GM18520 (cell line): ENCODE data around the gene PARP11.
"Not testable (repeated sequence)": the region's sequence is repeated elsewhere in the genome, so short reads cannot be mapped to it uniquely, and the experiment has no call there.

ENCODE experiments used
- ATAC-seq: cut with Tn5 transposase; IDR thresholded peaks from one replicate; pipeline ENCODE4 v1.9.1; 2021; ENCODE audit not compliant: unreplicated experiment

Gene PARP11

DNA sequence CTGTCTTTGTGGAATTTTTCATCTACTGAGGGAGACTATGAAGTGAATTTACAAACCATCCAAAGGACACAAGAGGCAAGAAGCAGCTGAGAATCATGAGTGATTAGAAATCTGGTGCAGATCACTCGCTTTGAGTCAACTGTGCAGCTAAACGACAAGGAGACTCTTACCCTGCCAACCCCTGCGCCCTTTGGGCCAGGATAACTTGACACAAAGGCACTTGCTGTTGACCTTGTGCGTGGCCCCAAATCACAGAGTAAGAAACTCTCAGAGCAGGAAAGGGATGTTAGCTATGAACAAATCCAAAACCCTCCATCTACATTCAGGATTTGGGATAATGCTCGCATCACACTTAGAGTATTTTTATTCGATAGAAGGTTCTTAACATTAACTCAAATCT lies 11.5 kb upstream of the PARP11 start:
- no peak for ATAC-seq

- no peak for ATAC-seq
These were observed 9.8 kb upstream of the PARP11 start for GRCh38 chr12:3882896-3883564.

GRCh38 chr12:3882406-3882805 lies 9.2 kb upstream of the PARP11 start:
- no peak for ATAC-seq

DNA sequence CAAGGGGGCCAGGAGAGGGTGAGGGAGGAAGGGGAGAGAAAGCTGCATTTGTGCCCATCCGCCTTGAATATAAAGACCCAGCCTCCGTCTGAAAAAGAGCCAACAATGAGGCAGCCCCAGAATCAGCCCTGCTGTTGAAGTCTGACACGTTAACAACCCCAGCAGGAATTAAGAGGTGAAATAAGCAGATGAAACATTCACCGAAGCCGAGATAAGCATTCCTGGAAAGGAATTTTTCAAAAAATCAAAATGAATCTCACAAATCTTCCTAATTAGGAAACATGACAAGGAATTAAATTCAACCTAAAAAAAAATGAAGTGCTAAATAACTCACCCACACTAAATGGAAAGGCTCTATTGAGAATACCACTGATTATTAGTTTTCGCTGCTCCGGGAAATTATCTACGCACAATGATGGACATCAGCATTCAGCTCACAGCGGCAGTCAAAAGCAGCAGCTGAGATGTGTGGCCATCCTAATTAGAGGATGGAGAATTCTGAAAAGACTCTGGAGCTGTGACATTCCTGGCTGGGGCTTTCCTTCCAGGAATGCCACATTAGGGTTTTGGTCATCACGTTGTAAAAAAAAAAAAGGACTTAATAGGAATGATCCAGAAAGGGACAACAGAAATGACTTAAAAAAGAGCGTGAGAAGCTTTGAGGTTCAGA lies 8.2 kb upstream of the PARP11 start:
- ATAC-seq, result no peak

GRCh38 chr12:3879846-3880245 lies 6.6 kb upstream of the PARP11 start:
- ATAC-seq, result no peak

- no peak for ATAC-seq
These were observed 1.8 kb downstream of the PARP11 start for GRCh38 chr12:3871356-3871755.

DNA sequence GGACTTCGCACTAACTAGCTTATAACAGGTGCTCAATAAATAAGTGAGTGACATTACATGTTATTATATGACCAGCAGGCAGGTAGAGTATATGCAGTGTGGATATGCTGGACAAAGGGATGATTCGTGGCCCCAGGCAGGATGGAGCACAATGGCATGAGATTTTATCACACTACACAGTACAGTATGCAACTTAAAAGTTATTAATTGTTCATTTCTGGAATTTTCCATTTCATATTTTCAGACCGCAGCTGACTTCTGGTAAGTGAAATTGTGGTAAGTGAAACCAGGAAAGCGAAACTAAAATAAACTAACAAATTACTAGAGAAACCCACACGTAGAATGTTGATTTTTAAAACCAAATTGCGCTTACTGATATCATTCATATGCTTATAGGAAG lies 3.3 kb downstream of the PARP11 start:
- no peak for ATAC-seq

DNA sequence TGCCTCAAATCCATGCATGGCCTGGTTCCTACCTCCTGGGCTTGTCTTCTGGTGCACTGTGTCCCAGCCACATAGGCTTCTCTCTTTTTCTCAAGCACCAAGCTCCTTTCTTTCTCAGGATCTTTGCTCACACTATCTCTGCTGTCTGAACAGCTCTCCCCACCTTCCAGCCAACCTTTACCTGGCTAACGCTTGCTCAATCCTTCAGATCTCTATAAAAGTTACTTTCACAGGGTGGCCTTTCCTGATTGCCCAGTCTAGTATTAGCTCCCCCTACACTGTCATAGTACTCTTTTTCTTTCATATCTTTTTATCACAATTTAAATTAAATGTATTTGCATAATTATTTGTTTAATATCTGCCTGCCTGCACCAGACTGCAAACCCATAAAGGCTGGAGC lies 3.8 kb downstream of the PARP11 start:
- ATAC-seq, result no peak

- no peak for ATAC-seq
These were observed 9.4 kb downstream of the PARP11 start for GRCh38 chr12:3863756-3864155.

DNA sequence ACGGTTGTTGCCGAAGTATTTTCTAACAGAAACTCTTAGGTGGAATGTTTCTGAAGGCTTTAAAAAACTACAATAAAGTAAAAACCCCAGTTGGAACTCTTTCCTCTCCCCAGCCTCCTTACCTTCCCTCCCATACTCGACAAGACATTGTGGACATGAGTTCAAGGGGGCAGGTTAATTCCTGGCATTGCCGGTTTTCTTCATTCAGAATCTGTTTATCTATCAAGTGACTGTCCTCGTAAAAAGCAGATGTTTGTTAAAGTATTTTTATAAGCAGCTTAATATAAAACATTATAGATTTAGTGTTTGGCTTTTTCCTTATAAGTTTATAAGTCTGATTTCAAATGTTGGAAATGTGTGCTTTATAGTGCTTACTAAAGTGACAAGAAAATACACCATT lies 30.7 kb downstream of the PARP11 start:
- ATAC-seq, result no peak

- ATAC-seq, result no peak
These were observed 31.4 kb downstream of the PARP11 start for GRCh38 chr12:3841783-3842182.

- ATAC-seq, result not testable (repeated sequence)
These were observed 32.4 kb downstream of the PARP11 start for GRCh38 chr12:3840833-3841232.

GRCh38 chr12:3839745-3840144 lies 33.5 kb downstream of the PARP11 start:
- ATAC-seq, result not testable (repeated sequence)

GRCh38 chr12:3838701-3839548 lies 34.3 kb downstream of the PARP11 start:
- not testable (repeated sequence) for ATAC-seq

DNA sequence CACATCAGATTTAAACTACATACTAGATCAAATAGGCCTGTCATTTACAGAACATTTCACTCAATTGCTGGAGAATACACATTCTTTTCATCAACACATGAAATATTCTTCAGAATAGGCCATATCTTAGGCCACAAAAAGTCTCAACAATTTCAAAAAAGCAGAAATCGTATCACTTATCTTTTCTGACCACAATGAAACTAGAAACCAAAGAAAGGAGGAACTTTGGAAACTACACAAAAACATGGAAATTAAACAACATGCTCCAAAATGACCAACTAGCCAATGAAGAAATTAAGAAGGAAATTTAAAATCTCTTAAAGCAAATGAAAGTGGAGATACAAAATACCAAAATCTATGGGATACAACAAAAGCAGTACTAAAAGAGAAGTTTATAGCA lies 35.1 kb downstream of the PARP11 start:
- no peak for ATAC-seq

- no peak for ATAC-seq
These were observed 36.1 kb downstream of the PARP11 start for GRCh38 chr12:3837049-3837448.

GRCh38 chr12:3836641-3837040 lies 36.6 kb downstream of the PARP11 start:
- no peak for ATAC-seq

- no peak for ATAC-seq
These were observed 37.3 kb downstream of the PARP11 start for GRCh38 chr12:3835914-3836313.

DNA sequence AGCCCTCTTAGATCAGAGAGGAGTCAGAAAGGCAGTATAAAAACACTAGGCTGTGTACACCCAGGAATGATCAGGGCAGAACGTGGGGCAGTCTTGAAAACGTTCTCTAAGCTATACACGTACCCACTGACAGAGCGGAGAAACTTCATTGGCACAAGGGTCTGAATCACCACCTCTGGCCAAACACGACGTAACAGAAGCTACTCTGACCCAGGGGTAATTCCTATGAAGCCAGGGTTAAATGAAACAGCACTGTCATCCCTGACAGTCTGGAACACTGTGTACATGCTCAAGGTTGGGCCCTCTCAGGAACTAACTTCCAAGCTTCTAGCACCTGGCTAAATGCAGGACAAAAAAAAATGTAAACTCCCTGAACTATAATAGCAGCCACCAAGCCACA lies 38.4 kb downstream of the PARP11 start:
- ATAC-seq, result no peak

DNA sequence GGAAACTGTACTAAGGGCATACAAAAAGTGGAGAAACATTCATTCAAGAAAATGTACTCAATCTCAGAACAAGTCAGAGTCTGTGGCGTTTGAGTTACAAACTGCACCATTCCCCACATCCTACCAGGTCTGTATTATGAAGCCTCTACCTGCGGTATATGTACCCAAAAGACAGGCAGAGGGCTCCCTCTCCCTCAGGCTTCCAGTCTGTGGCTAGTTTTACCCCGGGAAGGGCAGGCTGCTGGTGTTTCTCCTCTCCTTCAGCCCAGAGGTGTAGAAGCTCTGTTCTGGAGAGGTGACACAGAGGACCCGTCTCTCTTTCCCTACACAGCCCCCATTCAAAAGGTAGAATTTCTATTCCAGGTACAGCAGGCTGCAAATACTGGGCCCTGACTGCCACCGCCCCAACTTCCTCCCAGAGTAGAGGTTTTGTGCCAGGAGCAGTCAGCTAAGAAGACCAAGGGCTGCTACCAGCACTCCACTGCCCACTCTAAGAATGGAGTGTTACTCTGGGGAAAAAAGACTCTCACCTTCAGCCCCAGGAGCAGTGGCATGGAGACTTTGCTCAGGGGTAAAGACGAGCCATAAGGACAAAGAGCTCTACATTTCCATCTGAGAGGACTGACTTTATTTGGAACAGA lies 39.4 kb downstream of the PARP11 start:
- no peak for ATAC-seq

GRCh38 chr12:3832738-3833137 lies 40.5 kb downstream of the PARP11 start:
- no peak for ATAC-seq
